ENCODE data around the gene N4BP2. TPM values are rescaled to one million over a fixed set of nuclear protein-coding genes. Genes with fewer than 3 reads are reported as not detected.
A peak's percentile ranks its signal among the peaks of the same experiment; 100 is the strongest.
"Not testable (repeated sequence)": the region's sequence is repeated elsewhere in the genome, so short reads cannot be mapped to it uniquely, and the experiment has no call there.

Gene N4BP2
- total RNA-seq (2012; rRNA removed): 5.3 and 7.0 TPM in 2 replicates

DNA sequence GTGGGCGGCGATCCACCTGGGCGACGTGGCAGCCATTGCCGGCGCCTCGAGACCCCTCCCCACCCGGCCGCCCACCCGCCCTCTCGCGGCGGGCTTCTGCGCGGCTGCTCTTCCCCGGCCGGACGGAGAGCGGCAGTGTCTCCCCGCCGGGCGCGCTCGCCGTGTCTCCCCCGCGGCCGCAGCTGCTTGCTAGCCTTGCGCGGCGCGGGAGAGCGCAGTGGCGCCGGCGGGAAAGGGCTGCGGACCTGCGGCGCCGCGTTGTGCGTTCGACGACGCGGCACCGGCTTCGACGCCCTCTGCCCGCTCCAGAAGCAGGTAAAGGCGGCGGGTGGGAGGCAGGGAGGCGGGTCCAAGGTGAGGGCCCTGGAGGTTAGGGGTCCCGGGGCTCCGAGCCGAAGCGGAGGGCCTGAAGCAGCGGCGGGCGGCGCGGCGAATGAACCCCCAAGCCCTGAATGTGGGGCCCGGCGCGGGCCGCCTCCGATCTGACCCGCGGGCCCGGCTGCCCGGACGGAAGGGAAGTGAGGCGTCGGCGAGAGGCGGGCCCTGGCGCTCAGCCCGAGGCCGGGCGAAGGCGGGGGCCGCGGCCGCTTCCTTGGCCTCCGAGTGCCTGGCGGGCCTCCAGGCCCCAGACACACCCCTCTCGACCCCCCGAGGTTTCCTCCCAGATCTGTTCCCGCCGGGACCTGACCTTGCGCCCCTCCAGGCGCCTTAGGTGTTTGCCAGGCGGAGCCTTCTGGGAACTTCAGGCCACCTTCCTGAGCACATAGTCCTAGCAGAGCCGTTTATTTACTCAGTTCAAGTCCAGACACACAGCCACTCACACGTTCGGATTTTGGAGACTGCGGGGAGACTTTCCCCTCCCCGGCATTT, at the start of gene N4BP2:
N4BP2 (plus strand) TSS at position 135 of the 870 bp plus-strand sequence. CDS start 40,491 bp downstream, outside the sequence.
- no peaks in the 10 kb centered on the region for H3K27me3 ChIP-seq (ENCODE audit: control insufficient read depth, insufficient read depth, low read length)
- no peaks in the 10 kb centered on the region for H3K36me3 ChIP-seq (ENCODE audit: insufficient read depth, low read length)
- no peaks in the 10 kb centered on the region for H3K9me3 ChIP-seq (replicated peaks; ENCODE audit: low read length)
- peak within 1 kb of the TSS; percentile 99 for H3K9ac ChIP-seq (ENCODE audit: low read depth, low read length)
- peaks cover 17% of the 10 kb centered on the region for H3K4me1 ChIP-seq (ENCODE audit: control insufficient read depth, insufficient read depth, low read length)
- H3K4me3 ChIP-seq (ENCODE audit: low read length): peak within 1 kb of the TSS; percentile 93
- H3K4me2 ChIP-seq (ENCODE audit: low read length): peak within 1 kb of the TSS; percentile 90

DNA sequence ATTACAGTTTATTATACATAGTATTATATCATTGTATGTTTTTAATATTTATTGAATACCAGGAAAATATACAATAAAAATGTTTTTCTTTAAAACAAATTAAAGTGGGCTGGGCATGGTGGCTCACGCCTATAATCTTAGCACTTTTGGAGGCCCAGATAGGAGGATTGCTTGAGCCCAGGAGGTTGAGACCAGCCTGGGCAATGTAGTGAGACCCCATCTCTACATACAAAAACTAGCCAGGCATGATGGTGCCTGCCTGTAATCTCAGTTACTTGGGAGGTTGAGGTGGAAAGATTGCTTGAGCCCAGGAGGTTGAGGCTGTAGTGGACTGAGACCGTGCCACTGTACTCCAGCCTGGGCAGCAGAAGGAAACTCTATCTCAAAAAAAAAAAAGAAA, 40.6 kb upstream of the N4BP2 start:
- no peaks in the 10 kb centered on the region for H3K9me3 ChIP-seq (replicated peaks; ENCODE audit: low read length)
- H3K9ac ChIP-seq (ENCODE audit: low read depth, low read length): no peak overlapping the region

DNA sequence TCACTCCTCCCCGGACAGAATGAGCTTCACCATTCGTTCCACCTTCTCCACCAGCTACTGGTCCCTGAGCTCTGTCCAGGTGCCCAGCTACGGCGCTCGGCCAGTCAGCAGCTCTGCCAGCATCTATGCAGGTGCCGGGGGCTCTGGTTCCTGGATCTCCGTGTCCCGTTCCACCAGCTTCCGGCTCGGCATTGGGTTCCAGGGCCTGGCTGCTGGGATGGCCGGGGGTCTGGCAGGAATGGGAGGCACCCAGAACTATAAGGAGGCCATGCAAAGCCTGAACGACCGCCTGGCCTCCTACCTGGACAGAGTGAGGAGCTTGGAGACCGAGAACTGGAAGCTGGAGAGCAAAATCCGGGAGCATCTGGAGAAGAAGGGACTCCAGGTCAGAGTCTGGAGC, 36.4 kb upstream of the N4BP2 start:
- Histone ChIP-seq H3K4me1 (ENCODE audit: control insufficient read depth, insufficient read depth, low read length) (no peaks in the 10 kb centered on the region), H3K27me3 (ENCODE audit: control insufficient read depth, insufficient read depth, low read length) (no peaks in the 10 kb centered on the region), H3K4me2 (ENCODE audit: low read length) (no peak overlapping the region), H3K36me3 (ENCODE audit: insufficient read depth, low read length) (no peaks in the 10 kb centered on the region), H3K9me3 (replicated peaks; ENCODE audit: low read length) (no peaks in the 10 kb centered on the region), H3K4me3 (ENCODE audit: low read length) (no peak overlapping the region), H3K9ac (ENCODE audit: low read depth, low read length) (no peak overlapping the region)

More for the DNA sequence above, 40.6 kb upstream of the N4BP2 start:
- Histone ChIP-seq H3K4me2 (ENCODE audit: low read length) (no peak overlapping the region), H3K4me1 (ENCODE audit: control insufficient read depth, insufficient read depth, low read length) (no peaks in the 10 kb centered on the region), H3K4me3 (ENCODE audit: low read length) (no peak overlapping the region), H3K27me3 (ENCODE audit: control insufficient read depth, insufficient read depth, low read length) (no peaks in the 10 kb centered on the region), H3K36me3 (ENCODE audit: insufficient read depth, low read length) (no peaks in the 10 kb centered on the region)

GRCh38 chr4:40021116-40021515, 35.5 kb upstream of the N4BP2 start:
- H3K4me2 ChIP-seq (ENCODE audit: low read length): not testable (repeated sequence)

DNA sequence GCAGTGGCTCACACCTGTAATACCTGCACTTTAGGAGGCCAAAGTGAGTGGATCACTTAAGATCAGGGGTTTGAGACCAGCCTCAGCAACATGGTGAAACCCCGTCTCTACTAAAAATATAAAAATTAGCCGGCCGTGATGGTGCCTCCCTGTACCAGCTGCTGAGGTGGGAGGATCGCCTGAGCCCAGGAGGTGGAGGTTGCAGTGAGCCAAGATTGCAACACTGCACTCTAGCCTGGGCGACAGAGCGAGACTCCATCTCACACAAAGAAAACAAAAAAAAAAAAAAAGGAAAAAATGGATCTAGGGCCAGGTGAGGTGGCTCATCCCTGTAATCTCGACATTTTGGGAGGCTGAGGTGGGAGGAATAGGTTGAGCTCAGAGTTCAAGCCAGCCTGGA, 32.6 kb upstream of the N4BP2 start:
- not testable (repeated sequence) for H3K4me1 ChIP-seq (ENCODE audit: control insufficient read depth, insufficient read depth, low read length); H3K36me3 ChIP-seq (ENCODE audit: insufficient read depth, low read length); H3K9ac ChIP-seq (ENCODE audit: low read depth, low read length); H3K4me3 ChIP-seq (ENCODE audit: low read length); H3K9me3 ChIP-seq (replicated peaks; ENCODE audit: low read length); H3K27me3 ChIP-seq (ENCODE audit: control insufficient read depth, insufficient read depth, low read length); H3K4me2 ChIP-seq (ENCODE audit: low read length)

More at GRCh38 chr4:40021116-40021515, 35.5 kb upstream of the N4BP2 start:
- not testable (repeated sequence) for H3K4me1 ChIP-seq (ENCODE audit: control insufficient read depth, insufficient read depth, low read length); H3K36me3 ChIP-seq (ENCODE audit: insufficient read depth, low read length); H3K9ac ChIP-seq (ENCODE audit: low read depth, low read length); H3K4me3 ChIP-seq (ENCODE audit: low read length); H3K27me3 ChIP-seq (ENCODE audit: control insufficient read depth, insufficient read depth, low read length); H3K9me3 ChIP-seq (replicated peaks; ENCODE audit: low read length)

DNA sequence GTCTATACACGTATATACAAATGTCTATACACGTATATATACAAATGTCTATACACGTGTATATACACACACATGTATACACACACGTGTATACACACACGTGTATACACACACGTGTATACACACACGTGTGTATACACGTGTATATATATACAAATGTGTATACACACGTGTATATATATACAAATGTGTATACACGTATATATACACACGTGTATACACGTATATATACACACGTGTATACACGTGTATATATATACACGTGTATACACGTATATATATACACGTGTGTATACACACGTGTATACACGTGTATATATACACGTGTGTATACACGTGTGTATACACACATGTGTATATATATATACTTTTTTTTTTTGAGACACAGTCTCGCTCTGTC, 23.9 kb upstream of the N4BP2 start:
- H3K27me3 ChIP-seq (ENCODE audit: control insufficient read depth, insufficient read depth, low read length): no peaks in the 10 kb centered on the region
- no peak overlapping the region for H3K4me2 ChIP-seq (ENCODE audit: low read length)
- no peaks in the 10 kb centered on the region for H3K4me1 ChIP-seq (ENCODE audit: control insufficient read depth, insufficient read depth, low read length)
- H3K4me3 ChIP-seq (ENCODE audit: low read length): no peak overlapping the region
- no peak overlapping the region for H3K9ac ChIP-seq (ENCODE audit: low read depth, low read length)
- no peaks in the 10 kb centered on the region for H3K9me3 ChIP-seq (replicated peaks; ENCODE audit: low read length)
- no peaks in the 10 kb centered on the region for H3K36me3 ChIP-seq (ENCODE audit: insufficient read depth, low read length)

DNA sequence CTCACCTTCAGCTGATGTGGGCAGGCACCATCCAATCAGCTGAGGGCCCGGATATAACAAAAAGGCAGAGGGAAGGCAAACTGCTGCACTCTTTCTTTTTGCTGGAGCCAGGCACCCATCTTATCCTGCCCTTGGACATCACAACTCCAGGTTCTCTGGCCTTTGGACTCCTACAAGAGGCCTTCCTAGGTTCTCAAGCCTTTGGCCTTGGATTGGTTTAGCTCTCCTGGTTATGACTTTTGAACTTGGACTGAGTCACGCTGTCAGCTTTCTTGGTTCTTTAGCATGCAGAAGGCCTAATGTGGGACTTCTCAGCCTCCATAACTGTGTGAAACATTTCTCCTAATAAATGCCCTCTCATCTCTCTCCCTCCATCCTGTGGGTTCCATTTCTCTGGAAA, 23.0 kb upstream of the N4BP2 start:
- H3K4me1 ChIP-seq (ENCODE audit: control insufficient read depth, insufficient read depth, low read length): peaks cover 2% of the 10 kb centered on the region
- H3K4me2 ChIP-seq (ENCODE audit: low read length): no peak overlapping the region
- H3K9me3 ChIP-seq (replicated peaks; ENCODE audit: low read length): no peaks in the 10 kb centered on the region
- H3K9ac ChIP-seq (ENCODE audit: low read depth, low read length): no peak overlapping the region
- no peaks in the 10 kb centered on the region for H3K27me3 ChIP-seq (ENCODE audit: control insufficient read depth, insufficient read depth, low read length)
- H3K4me3 ChIP-seq (ENCODE audit: low read length): no peak overlapping the region
- no peaks in the 10 kb centered on the region for H3K36me3 ChIP-seq (ENCODE audit: insufficient read depth, low read length)

- Histone ChIP-seq H3K4me3 (ENCODE audit: low read length) (no peak overlapping the region), H3K27me3 (ENCODE audit: control insufficient read depth, insufficient read depth, low read length) (no peaks in the 10 kb centered on the region), H3K36me3 (ENCODE audit: insufficient read depth, low read length) (no peaks in the 10 kb centered on the region), H3K9me3 (replicated peaks; ENCODE audit: low read length) (no peaks in the 10 kb centered on the region), H3K4me1 (ENCODE audit: control insufficient read depth, insufficient read depth, low read length) (peaks cover 6% of the 10 kb centered on the region), H3K4me2 (ENCODE audit: low read length) (peak overlapping the region; percentile 1), H3K9ac (ENCODE audit: low read depth, low read length) (no peak overlapping the region)
Measured at GRCh38 chr4:40038977-40039376, 17.7 kb upstream of the N4BP2 start.

DNA sequence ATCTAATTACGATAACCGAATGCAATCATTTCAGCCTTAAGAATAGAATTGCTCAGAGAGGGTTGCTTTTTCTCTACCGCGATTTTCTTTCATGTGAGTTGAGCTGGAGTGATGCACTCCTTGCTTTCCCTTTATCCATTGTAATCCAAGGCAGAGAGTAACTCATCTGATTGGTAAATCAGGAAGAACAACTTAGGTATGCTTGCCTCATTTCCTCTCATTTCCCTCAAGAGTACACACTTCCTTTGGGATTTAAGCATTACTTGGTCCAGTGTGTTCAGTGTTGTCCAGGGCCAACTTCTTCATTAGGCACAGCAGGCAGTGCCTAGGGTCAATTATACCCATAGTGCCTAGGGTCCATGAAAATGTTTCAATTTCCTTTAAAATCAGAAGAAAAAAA, 15.7 kb upstream of the N4BP2 start:
- H3K4me1 ChIP-seq (ENCODE audit: control insufficient read depth, insufficient read depth, low read length): peaks cover 6% of the 10 kb centered on the region
- no peaks in the 10 kb centered on the region for H3K9me3 ChIP-seq (replicated peaks; ENCODE audit: low read length)
- no peaks in the 10 kb centered on the region for H3K36me3 ChIP-seq (ENCODE audit: insufficient read depth, low read length)
- H3K9ac ChIP-seq (ENCODE audit: low read depth, low read length): no peak overlapping the region
- no peaks in the 10 kb centered on the region for H3K27me3 ChIP-seq (ENCODE audit: control insufficient read depth, insufficient read depth, low read length)
- no peak overlapping the region for H3K4me2 ChIP-seq (ENCODE audit: low read length)
- no peak overlapping the region for H3K4me3 ChIP-seq (ENCODE audit: low read length)

- no peak overlapping the region for H3K4me2 ChIP-seq (ENCODE audit: low read length)
- H3K9me3 ChIP-seq (replicated peaks; ENCODE audit: low read length): no peaks in the 10 kb centered on the region
- no peak overlapping the region for H3K4me3 ChIP-seq (ENCODE audit: low read length)
- H3K9ac ChIP-seq (ENCODE audit: low read depth, low read length): no peak overlapping the region
- no peaks in the 10 kb centered on the region for H3K36me3 ChIP-seq (ENCODE audit: insufficient read depth, low read length)
- no peaks in the 10 kb centered on the region for H3K27me3 ChIP-seq (ENCODE audit: control insufficient read depth, insufficient read depth, low read length)
- H3K4me1 ChIP-seq (ENCODE audit: control insufficient read depth, insufficient read depth, low read length): peaks cover 2% of the 10 kb centered on the region
Measured at GRCh38 chr4:40043786-40044185, 12.9 kb upstream of the N4BP2 start.

DNA sequence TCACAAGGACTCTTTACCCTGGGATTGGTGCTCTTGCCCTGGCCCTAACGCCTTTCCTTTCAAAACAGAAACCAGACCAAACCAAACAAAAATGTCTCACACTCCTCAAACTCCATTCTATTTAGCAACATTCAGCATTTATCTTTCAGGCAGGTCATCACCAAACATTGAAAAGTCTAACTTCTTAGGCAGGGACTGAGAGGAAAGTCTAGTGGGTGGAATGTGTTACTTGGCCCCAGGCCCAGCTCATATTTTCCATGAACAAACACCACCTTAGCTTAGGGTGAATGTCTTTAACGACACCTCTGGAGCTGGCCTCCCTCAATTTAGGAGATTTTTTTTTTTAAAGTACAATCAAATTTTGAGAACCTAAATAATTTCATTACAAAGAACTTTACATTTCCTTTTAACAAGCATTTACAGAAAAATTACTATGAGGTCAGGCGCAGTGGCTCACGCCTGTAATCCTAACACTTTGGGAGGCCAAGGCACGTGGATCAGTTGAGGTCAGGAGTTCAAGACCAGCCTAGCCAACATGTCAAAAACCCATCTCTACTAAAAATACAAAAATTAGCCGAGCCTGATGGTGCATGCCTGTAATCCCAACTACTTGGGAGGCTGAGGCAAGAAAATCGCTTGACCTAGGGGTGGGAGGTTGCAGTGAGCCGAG, 10.2 kb upstream of the N4BP2 start:
- no peaks in the 10 kb centered on the region for H3K4me1 ChIP-seq (ENCODE audit: control insufficient read depth, insufficient read depth, low read length)
- H3K27me3 ChIP-seq (ENCODE audit: control insufficient read depth, insufficient read depth, low read length): no peaks in the 10 kb centered on the region
- no peaks in the 10 kb centered on the region for H3K9me3 ChIP-seq (replicated peaks; ENCODE audit: low read length)
- no peak overlapping the region for H3K4me2 ChIP-seq (ENCODE audit: low read length)
- no peak overlapping the region for H3K4me3 ChIP-seq (ENCODE audit: low read length)
- H3K36me3 ChIP-seq (ENCODE audit: insufficient read depth, low read length): no peaks in the 10 kb centered on the region
- H3K9ac ChIP-seq (ENCODE audit: low read depth, low read length): no peak overlapping the region

All from skeletal muscle satellite cell (primary cell).